AG04449 (cell line): ENCODE measurements around the gene PLD5.

ENCODE experiments used
- CTCF ChIA-PET: fragments of 350-600 bp; formaldehyde crosslinking; extraction: SDS; loops from one replicate; lab custom pipeline; 2021; ENCODE audit warnings: antibody characterized with exemption; lab: Yijun Ruan, JAX
- POLR2A ChIA-PET: fragments of 400-600, 350-600 bp; formaldehyde crosslinking; extraction: SDS; loops from one replicate; lab custom pipeline; 2020; ENCODE audit warnings: antibody characterized with exemption, inconsistent platforms; lab: Yijun Ruan, JAX
- DNase-seq: peaks from one replicate; pipeline ENCODE4 v3.0.0-alpha.2; 2010; ENCODE audit warnings: low read depth, low spot score
- H3K4me3 ChIP-seq: 2 replicates; pipeline ENCODE4 v1.5.1; 2011; ENCODE audit warnings: low read depth, mild to moderate bottlenecking, control low read depth, low read length
- TF ChIP-seq, protein P1 (sequence below): IDR thresholded peaks from one replicate; pipeline ENCODE4 v1.5.1; 2011; ENCODE audit warnings: mild to moderate bottlenecking, moderate library complexity, low read length, control low read depth, inconsistent platforms; ENCODE audit not compliant: insufficient read depth; ENCODE audit errors: missing control alignments

PLD5 gene

DNA sequence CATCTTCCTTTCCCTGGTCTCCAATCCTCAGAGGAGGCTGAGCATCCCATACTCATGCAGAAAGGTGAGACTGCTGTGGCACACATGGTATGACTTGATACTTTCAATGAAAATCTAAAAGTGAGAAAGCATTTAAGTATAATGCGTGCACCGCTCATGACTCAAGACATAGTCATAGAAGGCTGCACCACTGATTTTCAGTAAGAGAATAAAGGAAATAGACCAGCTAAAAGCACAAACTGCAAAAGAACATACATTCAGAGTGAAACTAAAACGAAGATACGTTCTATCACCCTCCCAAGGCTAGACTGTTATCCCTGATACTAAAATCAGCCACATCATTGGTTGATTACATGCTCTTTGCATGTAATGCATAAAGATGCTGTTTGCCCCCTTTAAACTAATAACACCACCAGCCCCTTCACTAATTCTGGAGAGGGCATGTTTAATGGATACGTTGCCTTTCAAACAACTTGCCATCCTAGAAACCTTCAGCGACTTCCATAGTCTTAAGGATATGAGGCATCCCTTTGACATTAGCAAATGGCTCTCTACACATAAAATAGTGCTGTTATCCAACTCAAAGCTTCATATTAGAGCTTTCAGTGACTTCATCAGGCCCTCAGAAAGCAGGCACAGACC, 2.1 kb downstream of the PLD5 start:
- TF ChIP-seq, protein P1, sequence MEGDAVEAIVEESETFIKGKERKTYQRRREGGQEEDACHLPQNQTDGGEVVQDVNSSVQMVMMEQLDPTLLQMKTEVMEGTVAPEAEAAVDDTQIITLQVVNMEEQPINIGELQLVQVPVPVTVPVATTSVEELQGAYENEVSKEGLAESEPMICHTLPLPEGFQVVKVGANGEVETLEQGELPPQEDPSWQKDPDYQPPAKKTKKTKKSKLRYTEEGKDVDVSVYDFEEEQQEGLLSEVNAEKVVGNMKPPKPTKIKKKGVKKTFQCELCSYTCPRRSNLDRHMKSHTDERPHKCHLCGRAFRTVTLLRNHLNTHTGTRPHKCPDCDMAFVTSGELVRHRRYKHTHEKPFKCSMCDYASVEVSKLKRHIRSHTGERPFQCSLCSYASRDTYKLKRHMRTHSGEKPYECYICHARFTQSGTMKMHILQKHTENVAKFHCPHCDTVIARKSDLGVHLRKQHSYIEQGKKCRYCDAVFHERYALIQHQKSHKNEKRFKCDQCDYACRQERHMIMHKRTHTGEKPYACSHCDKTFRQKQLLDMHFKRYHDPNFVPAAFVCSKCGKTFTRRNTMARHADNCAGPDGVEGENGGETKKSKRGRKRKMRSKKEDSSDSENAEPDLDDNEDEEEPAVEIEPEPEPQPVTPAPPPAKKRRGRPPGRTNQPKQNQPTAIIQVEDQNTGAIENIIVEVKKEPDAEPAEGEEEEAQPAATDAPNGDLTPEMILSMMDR = no peak
- POLR2A ChIA-PET = no interaction called here
- H3K4me3 ChIP-seq = no peak overlapping the region
- CTCF ChIA-PET = no interaction called here
- DNase-seq = no peak

DNA sequence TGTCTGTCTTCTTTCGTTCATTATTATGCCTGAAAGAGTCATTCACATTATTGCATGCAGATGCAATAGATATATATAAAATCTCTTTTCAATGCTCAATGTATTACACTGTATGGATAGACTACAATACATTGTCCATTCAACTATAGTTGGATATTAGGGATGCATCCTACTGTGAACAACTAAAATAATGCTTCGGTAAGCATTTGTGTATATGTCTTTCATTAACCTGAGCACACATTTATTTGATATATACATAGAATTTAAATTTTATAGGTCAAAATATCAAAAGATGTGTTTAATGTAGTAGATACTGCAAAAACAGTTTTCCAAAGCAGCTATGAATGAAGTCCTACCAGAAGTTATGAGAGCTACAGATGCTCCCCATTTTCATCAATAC, 8.9 kb downstream of the PLD5 start:
- CTCF ChIA-PET = no interaction called here
- POLR2A ChIA-PET = no interaction called here

DNA sequence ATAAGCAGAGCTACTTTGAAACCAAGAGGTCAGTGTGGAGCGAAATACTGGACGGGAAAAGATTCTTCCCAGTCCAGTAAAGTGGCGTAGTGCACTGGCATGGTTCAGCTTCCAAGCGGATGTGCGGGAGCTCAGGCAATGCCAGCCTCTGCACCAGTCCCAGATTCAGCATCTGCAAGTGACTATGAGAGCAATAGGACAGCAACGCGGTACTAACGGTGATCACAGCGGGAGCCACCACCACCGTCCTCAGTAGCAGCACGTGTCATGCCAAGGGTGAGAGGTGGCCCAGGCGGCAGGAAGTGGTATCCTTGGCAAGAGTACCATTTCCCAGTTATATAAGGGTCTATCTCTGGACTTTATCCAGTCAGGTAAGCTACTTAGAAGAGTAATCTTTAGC, 17.8 kb downstream of the PLD5 start:
- TF ChIP-seq, protein P1 = no peak
- POLR2A ChIA-PET = no interaction called here
- CTCF ChIA-PET = no interaction called here
- H3K4me3 ChIP-seq = no peak overlapping the region
- no peak for DNase-seq

More for the DNA sequence above, 8.9 kb downstream of the PLD5 start:
- DNase-seq = no peak
- no peak overlapping the region for H3K4me3 ChIP-seq
- TF ChIP-seq, protein P1 = no peak

DNA sequence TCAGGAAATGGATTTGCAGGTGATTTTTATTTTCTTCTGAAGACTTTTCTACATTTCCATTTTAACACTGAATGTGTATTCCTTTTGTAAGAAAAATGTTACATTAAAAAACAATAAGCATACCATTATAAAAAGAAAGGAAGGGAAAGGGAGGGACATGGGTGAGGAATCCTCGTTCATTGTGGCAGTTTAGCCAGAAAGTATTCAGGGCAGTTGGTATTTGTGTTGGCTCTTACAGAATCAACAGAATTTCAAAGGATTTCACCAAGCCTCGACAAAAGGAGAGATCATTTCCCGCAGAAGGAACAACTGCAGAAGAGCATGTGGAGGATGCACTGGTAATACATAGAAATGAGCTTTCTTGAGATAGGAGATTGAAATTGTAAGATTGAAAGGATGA, 35.0 kb downstream of the PLD5 start:
- DNase-seq = no peak
- H3K4me3 ChIP-seq = no peak overlapping the region
- POLR2A ChIA-PET = no interaction called here
- TF ChIP-seq, protein P1 = no peak
- CTCF ChIA-PET = no interaction called here

DNA sequence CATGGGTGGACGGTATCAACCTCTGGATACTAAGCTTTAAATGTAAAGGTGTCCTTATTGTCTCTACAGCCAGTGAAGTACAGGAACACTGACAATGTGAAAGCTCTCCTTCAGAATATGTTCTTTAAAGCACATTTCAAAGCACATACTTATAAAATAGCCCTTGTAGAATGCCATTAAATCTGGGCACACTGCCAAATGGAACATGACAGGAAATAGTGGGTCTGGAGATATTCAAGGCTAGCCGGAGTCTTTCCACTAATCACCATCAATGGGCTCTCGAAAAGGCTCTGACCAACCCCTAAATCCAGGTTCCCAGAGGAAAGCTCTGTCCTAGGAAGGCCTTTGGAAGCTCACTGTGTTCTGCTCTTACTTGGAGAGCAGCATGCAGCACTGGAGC, 46.6 kb downstream of the PLD5 start:
- ChIA-PET CTCF (no interaction called here), POLR2A (no interaction called here)
- no peak for DNase-seq
- H3K4me3 ChIP-seq = no peak overlapping the region
- TF ChIP-seq, protein P1 = no peak

DNA sequence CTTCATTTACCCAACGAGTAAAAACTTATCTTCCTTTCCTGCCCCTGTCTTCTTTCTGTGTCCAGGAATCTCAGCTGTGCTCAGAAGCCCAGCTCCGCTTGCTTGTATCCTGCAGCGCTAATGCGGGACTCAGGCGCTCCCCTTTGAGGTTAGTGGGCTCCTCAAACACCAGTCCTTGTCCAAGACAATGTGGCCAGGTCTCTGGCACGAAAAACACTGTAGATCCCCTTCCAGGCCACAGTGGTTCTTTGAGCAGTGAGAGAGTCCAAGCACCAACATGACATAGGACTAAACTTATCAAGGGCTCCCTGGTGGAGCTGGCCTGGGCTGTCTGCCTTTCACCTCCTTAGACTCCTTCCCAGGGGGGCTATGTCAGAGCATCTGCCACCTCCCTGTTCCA, 53.7 kb downstream of the PLD5 start:
- ChIA-PET POLR2A (no interaction called here), CTCF (no interaction called here)
- TF ChIP-seq, protein P1 = no peak
- H3K4me3 ChIP-seq = no peak overlapping the region
- no peak for DNase-seq
